Activated T-cell treated with anti-CD3 and anti-CD28 coated beads, Interleukin-2, amount 50 U/mL, for 4 hours (primary cell): Measurements from ENCODE around the gene NDUFS2. TPM values are rescaled to one million over a fixed set of nuclear protein-coding genes. Genes with fewer than 3 reads are reported as not detected.
"Not testable (repeated sequence)": the region's sequence is repeated elsewhere in the genome, so short reads cannot be mapped to it uniquely, and the experiment has no call there.

Experiments used
- ATAC-seq, 2 donors: fragments of 200-7000 bp; cut with Tn5 transposase; one replicate each; pipeline ENCODE4 v1.10.0; 2021
- DNase-seq: peaks from one replicate; pipeline ENCODE4 v3.0.0-alpha.2; 2020
- H3K27me3 Mint-ChIP-seq: one replicate; pipeline ENCODE4 v1.8.0; 2021; ENCODE audit warnings: low read depth, mixed read lengths
- H3K36me3 Mint-ChIP-seq: one replicate; pipeline ENCODE4 v1.8.0; 2022; ENCODE audit warnings: mixed read lengths; ENCODE audit not compliant: insufficient read depth
- H3K4me1 Mint-ChIP-seq: one replicate; pipeline ENCODE4 v1.8.0; 2021; ENCODE audit warnings: low read depth, mixed read lengths
- H3K4me3 Mint-ChIP-seq: one replicate; pipeline ENCODE4 v1.8.0; 2021; ENCODE audit warnings: mild to moderate bottlenecking, moderate library complexity, mixed read lengths
- H3K9me3 Mint-ChIP-seq: one replicate; pipeline ENCODE4 v1.8.0; 2021; ENCODE audit warnings: mixed read lengths
- total RNA-seq, 3 donors: library from RNA; stranded (reverse); gene quantifications; one replicate each; pipeline ENCODE4 v1.2.1, GENCODE V29; 2021

NDUFS2 gene
- total RNA-seq, 3 donors from 2014 or later, result 70.7 to 80.5 (median 73.2) TPM

GRCh38 chr1:161255955-161256520 is 53.9 kb downstream of the NDUFS2 start:
- peaks cover 24% of the 10 kb centered on the region for H3K9me3 Mint-ChIP-seq
- H3K36me3 Mint-ChIP-seq, ATAC-seq, H3K4me3 Mint-ChIP-seq, DNase-seq: not testable (repeated sequence)
- peaks cover 34% of the 10 kb centered on the region for H3K27me3 Mint-ChIP-seq
- peaks cover 12% of the 10 kb centered on the region for H3K4me1 Mint-ChIP-seq

DNA sequence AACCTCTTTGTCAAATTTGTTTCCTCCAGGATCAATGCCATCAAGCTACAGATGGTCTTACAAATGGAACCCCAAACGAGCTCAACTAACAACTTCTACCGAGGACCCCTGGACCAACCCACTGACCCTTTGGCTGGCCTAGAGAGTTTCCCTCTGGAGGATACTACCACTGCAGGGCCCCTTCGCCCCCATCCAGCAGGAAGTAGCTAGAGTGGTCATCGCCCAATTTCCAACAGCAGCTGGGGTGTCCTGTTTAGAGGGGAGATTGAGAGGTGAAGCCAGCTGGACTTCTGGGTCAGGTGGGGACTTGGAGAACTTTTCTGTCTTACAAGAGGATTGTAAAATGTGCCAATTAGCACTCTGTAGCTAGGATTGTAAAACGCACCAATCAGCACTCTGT is 54.9 kb downstream of the NDUFS2 start:
- H3K4me3 Mint-ChIP-seq, DNase-seq, ATAC-seq, H3K36me3 Mint-ChIP-seq: not testable (repeated sequence)
- peaks cover 24% of the 10 kb centered on the region for H3K9me3 Mint-ChIP-seq
- H3K4me1 Mint-ChIP-seq, result peaks cover 12% of the 10 kb centered on the region
- H3K27me3 Mint-ChIP-seq, result peaks cover 45% of the 10 kb centered on the region

- peaks cover 51% of the 10 kb centered on the region for H3K27me3 Mint-ChIP-seq
- peak; percentile 9 for DNase-seq
- H3K4me1 Mint-ChIP-seq, result peaks cover 12% of the 10 kb centered on the region
- peak within 1 kb of the TSS; percentile 46 for H3K4me3 Mint-ChIP-seq
- peaks cover 24% of the 10 kb centered on the region for H3K9me3 Mint-ChIP-seq
- ATAC-seq, result peak; percentile 97 to 98
- peaks cover 3% of the 10 kb centered on the region for H3K36me3 Mint-ChIP-seq
These were observed 56.5 kb downstream of the NDUFS2 start, which contains the start of gene PCP4L1 for GRCh38 chr1:161258439-161259344. Gene PCP4L1, plus strand, starts transcription at chr1:161258745. Its CDS starts 230 bp downstream, at chr1:161258975.

DNA sequence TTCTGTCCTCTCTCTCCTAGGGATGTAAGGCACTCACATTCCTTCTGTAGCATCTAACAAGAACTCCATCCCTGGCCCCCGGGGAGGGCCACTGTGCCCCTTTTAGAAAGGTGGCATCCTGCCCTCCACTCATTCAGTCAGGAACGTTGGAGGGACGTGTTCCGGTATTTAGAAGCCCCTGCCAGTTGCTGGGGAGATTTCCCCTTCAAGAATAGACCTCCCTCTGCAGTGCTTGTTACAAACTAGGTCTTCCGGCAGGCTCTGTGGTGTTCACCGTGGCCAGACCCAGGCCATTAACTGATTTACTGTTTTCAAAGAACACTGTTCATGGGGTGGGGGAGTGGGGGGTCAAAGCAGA is 57.2 kb downstream of the NDUFS2 start:
- H3K27me3 Mint-ChIP-seq, result peaks cover 51% of the 10 kb centered on the region
- peaks cover 12% of the 10 kb centered on the region for H3K4me1 Mint-ChIP-seq
- H3K9me3 Mint-ChIP-seq, result peaks cover 24% of the 10 kb centered on the region
- ATAC-seq, result no peak
- peaks cover 3% of the 10 kb centered on the region for H3K36me3 Mint-ChIP-seq
- no peak for DNase-seq
- H3K4me3 Mint-ChIP-seq, result peak overlapping the region; percentile 22

- ATAC-seq (no peak), DNase-seq (no peak)
- peaks cover 24% of the 10 kb centered on the region for H3K9me3 Mint-ChIP-seq
- peaks cover 53% of the 10 kb centered on the region for H3K27me3 Mint-ChIP-seq
- H3K4me3 Mint-ChIP-seq, result no peak overlapping the region
- H3K4me1 Mint-ChIP-seq, result peaks cover 12% of the 10 kb centered on the region
- peaks cover 3% of the 10 kb centered on the region for H3K36me3 Mint-ChIP-seq
These were observed 57.6 kb downstream of the NDUFS2 start for GRCh38 chr1:161259765-161260164.

DNA sequence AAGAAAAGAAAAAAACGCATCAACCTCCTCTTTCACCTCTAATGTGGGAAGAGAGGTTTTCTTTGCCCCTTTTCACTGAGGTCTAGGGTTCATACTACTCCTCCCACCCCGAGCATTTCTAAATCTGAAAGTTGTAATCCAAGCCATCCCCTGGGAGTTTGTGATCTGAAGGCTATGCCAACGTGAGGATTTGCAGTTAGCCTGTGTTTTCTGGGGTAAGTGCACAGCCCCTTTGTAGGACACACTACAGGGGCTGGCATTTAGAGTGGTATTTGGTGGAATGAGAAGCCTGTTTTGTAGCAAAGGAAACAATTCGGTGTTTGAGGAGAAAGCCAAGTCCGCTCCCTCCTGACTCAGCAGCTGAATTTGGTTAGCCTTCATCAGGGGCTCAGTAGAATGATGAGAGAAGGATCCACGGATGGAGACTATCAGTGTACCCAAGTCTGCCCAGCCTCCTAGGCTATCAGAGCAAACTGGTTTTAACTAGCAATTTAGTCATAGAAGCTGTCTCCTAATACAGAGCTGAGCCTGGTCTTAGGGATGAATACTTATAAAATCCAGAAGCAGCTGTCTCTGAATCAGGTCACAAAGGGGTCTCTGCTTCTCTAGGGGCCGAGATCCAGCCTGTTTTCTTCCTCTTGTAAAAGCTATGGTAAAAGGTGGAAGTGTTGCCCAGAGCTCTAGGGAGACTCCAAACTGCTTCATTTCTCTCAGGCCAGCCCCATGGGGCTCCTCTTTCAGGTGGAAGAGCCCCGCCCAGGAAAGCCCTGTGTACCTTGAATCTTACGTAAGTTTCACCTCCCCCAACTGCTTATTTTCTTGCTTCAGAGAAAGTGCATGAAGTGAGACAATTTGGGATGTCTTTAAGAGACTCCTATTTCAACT is 58.5 kb downstream of the NDUFS2 start:
- Mint-ChIP-seq H3K36me3 (peaks cover 3% of the 10 kb centered on the region), H3K4me3 (no peak overlapping the region), H3K9me3 (peaks cover 21% of the 10 kb centered on the region), H3K4me1 (peaks cover 12% of the 10 kb centered on the region), H3K27me3 (peaks cover 59% of the 10 kb centered on the region)
- ATAC-seq (no peak), DNase-seq (no peak)

GRCh38 chr1:161261261-161262235 is 59.4 kb downstream of the NDUFS2 start:
- H3K4me1 Mint-ChIP-seq, result peaks cover 12% of the 10 kb centered on the region

More at GRCh38 chr1:161261261-161262235, 59.4 kb downstream of the NDUFS2 start:
- H3K4me3 Mint-ChIP-seq, result no peak overlapping the region
- peaks cover 18% of the 10 kb centered on the region for H3K9me3 Mint-ChIP-seq
- ATAC-seq (no peak), DNase-seq (no peak)
- H3K27me3 Mint-ChIP-seq, result peaks cover 59% of the 10 kb centered on the region
- H3K36me3 Mint-ChIP-seq, result peaks cover 3% of the 10 kb centered on the region

Other genes starting within 250 kb of the NDUFS2 start
- gene ITLN2, start 247.6 kb upstream of the NDUFS2 start, total RNA-seq, result not detected
- 1 to 10 TPM; 3.9 to 7.6 (median 7.3) TPM for gene F11R, start 181.2 kb upstream of the NDUFS2 start, total RNA-seq
- 10 to 100 TPM; 20.3 to 67.2 (median 25.6) TPM for gene TSTD1, start 163.4 kb upstream of the NDUFS2 start, total RNA-seq
- 10 to 100 TPM; 44.3 to 53.0 (median 44.9) TPM for gene USF1, start 156.4 kb upstream of the NDUFS2 start, total RNA-seq
- 100 to 1,000 TPM; 103 to 128 (median 106) TPM for gene ARHGAP30, start 132.5 kb upstream of the NDUFS2 start, total RNA-seq
- gene NECTIN4, start 112.8 kb upstream of the NDUFS2 start, total RNA-seq, result under 1 TPM in 1 of 3 donors, not detected in 2; 0.08 TPM
- gene KLHDC9, start 104.0 kb upstream of the NDUFS2 start, total RNA-seq, result under 1 TPM in 1 of 3 donors, not detected in 2; 0.43 TPM
- gene PFDN2, start 84.3 kb upstream of the NDUFS2 start, total RNA-seq, result 100 to 1,000 TPM; 231 to 238 (median 235) TPM
- gene NIT1, start 84.3 kb upstream of the NDUFS2 start, total RNA-seq, result 10 to 100 TPM; 41.4 to 51.8 (median 42.2) TPM
- gene DEDD, start 69.7 kb upstream of the NDUFS2 start, total RNA-seq, result 10 to 100 TPM; 50.7 to 56.7 (median 51.2) TPM
- 10 to 100 TPM; 87.5 to 98.8 (median 92.8) TPM for gene UFC1, start 48.4 kb upstream of the NDUFS2 start, total RNA-seq
- gene USP21, start 42.9 kb upstream of the NDUFS2 start, total RNA-seq, result 10 to 100 TPM; 25.0 to 28.3 (median 27.4) TPM
- 10 to 100 TPM; 10.0 to 13.8 (median 12.8) TPM for gene PPOX, start 35.9 kb upstream of the NDUFS2 start, total RNA-seq
- gene B4GALT3, start 24.9 kb upstream of the NDUFS2 start, total RNA-seq, result 10 to 100 TPM; 73.9 to 76.3 (median 75.9) TPM
- 1 to 10 TPM in 1 of 3 donors, under 1 TPM in 2; 0.34 to 1.1 (median 0.63) TPM for gene ADAMTS4, start 3.3 kb upstream of the NDUFS2 start, total RNA-seq
- 1 to 10 TPM in 1 of 3 donors, under 1 TPM in 1, not detected in 1; 0.83 to 1.4 TPM for gene FCER1G, start 12.9 kb downstream of the NDUFS2 start, total RNA-seq
- 1 to 10 TPM; 1.1 to 2.0 (median 2.0) TPM for gene APOA2, start 21.3 kb downstream of the NDUFS2 start, total RNA-seq
- 10 to 100 TPM; 23.8 to 29.8 (median 25.5) TPM for gene TOMM40L, start 23.7 kb downstream of the NDUFS2 start, total RNA-seq
- under 1 TPM in 1 of 3 donors, not detected in 2; 0.46 TPM for gene NR1I3, start 35.8 kb downstream of the NDUFS2 start, total RNA-seq
- not detected for gene PCP4L1, start 56.4 kb downstream of the NDUFS2 start, total RNA-seq
- 1 to 10 TPM in 2 of 3 donors, under 1 TPM in 1; 0.83 to 2.0 (median 1.1) TPM for gene MPZ, start 107.6 kb downstream of the NDUFS2 start, total RNA-seq
- gene SDHC, start 112.0 kb downstream of the NDUFS2 start, total RNA-seq, result 100 to 1,000 TPM; 179 to 202 (median 186) TPM
- not detected for gene CFAP126, start 165.5 kb downstream of the NDUFS2 start, total RNA-seq